GM10266 (cell line): Measurements from ENCODE around the gene UBR2.

Experiments
- DNase-seq: peaks from one replicate; pipeline ENCODE4 v3.0.0; 2012; ENCODE audit errors: extremely low spot score
- CTCF ChIP-seq: IDR thresholded peaks from 2 replicates; pipeline ENCODE4 v1.5.1; 2012; ENCODE audit warnings: mild to moderate bottlenecking, low read depth; ENCODE audit not compliant: control insufficient read depth, insufficient read depth; ENCODE audit errors: missing control alignments

The UBR2 gene

GRCh38 chr6:42704937-42705374 is 141.1 kb downstream of the UBR2 start:
- no peak for DNase-seq
- no peak for TF ChIP-seq CTCF

GRCh38 chr6:42707595-42707994 is 143.8 kb downstream of the UBR2 start:
- TF ChIP-seq CTCF, result no peak
- no peak for DNase-seq

- no peak for TF ChIP-seq CTCF
- DNase-seq, result no peak
Measured at GRCh38 chr6:42708096-42708495, 144.3 kb downstream of the UBR2 start.

GRCh38 chr6:42709871-42710270 is 146.0 kb downstream of the UBR2 start:
- DNase-seq, result no peak
- TF ChIP-seq CTCF, result no peak

- TF ChIP-seq CTCF, result no peak
- DNase-seq, result no peak
Measured at GRCh38 chr6:42710316-42710715, 146.5 kb downstream of the UBR2 start.

GRCh38 chr6:42711930-42712329 is 148.1 kb downstream of the UBR2 start:
- TF ChIP-seq CTCF, result no peak
- DNase-seq, result no peak

- DNase-seq, result no peak
- TF ChIP-seq CTCF, result no peak
Measured at GRCh38 chr6:42714098-42714761, 150.4 kb downstream of the UBR2 start.
